ENCODE measurements around the gene NTSR1.

The NTSR1 gene

GRCh38 chr20:62786157-62786556, 77.5 kb downstream of the NTSR1 start:
- Histone ChIP-seq H3K9me3 (ENCODE audit: insufficient read depth, low read length) (no peaks in the 10 kb centered on the region), H2AFZ (ENCODE audit: low read depth, low read length) (no peak overlapping the region), H3K4me3 (ENCODE audit: low read length) (no peak overlapping the region), H3K4me2 (ENCODE audit: low read length) (no peak overlapping the region), H4K20me1 (ENCODE audit: insufficient read depth, low read length) (no peaks in the 10 kb centered on the region), H3K36me3 (replicated peaks; ENCODE audit: low read depth, low read length) (no peaks in the 10 kb centered on the region), H3K79me2 (ENCODE audit: low read length) (no peaks in the 10 kb centered on the region), H3K4me1 (ENCODE audit: low read length) (peaks cover 6% of the 10 kb centered on the region; the same call in 1 of the 2 replicates), H3K27ac (ENCODE audit: low read length) (no peak overlapping the region), H3K9ac (ENCODE audit: low read length) (no peak overlapping the region), H3K27me3 (ENCODE audit: low read depth, low read length) (peaks cover 36% of the 10 kb centered on the region)
- TF ChIP-seq EZH2phosphoT487 (IDR thresholded peaks at IDR 0.05; ENCODE audit: low read depth), result no peak
- TF ChIP-seq, protein P1, sequence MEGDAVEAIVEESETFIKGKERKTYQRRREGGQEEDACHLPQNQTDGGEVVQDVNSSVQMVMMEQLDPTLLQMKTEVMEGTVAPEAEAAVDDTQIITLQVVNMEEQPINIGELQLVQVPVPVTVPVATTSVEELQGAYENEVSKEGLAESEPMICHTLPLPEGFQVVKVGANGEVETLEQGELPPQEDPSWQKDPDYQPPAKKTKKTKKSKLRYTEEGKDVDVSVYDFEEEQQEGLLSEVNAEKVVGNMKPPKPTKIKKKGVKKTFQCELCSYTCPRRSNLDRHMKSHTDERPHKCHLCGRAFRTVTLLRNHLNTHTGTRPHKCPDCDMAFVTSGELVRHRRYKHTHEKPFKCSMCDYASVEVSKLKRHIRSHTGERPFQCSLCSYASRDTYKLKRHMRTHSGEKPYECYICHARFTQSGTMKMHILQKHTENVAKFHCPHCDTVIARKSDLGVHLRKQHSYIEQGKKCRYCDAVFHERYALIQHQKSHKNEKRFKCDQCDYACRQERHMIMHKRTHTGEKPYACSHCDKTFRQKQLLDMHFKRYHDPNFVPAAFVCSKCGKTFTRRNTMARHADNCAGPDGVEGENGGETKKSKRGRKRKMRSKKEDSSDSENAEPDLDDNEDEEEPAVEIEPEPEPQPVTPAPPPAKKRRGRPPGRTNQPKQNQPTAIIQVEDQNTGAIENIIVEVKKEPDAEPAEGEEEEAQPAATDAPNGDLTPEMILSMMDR (IDR thresholded peaks at IDR 0.05; ENCODE audit: low read depth, low read length), result no peak

GRCh38 chr20:62787321-62787720, 78.7 kb downstream of the NTSR1 start:
- Histone ChIP-seq H2AFZ (ENCODE audit: low read depth, low read length) (no peak overlapping the region), H3K79me2 (ENCODE audit: low read length) (no peaks in the 10 kb centered on the region), H3K27ac (ENCODE audit: low read length) (no peak overlapping the region), H3K9ac (ENCODE audit: low read length) (no peak overlapping the region), H3K27me3 (ENCODE audit: low read depth, low read length) (peaks cover 43% of the 10 kb centered on the region), H4K20me1 (ENCODE audit: insufficient read depth, low read length) (no peaks in the 10 kb centered on the region), H3K4me3 (ENCODE audit: low read length) (no peak overlapping the region), H3K4me1 (ENCODE audit: low read length) (peaks cover 9% of the 10 kb centered on the region; the same call in 1 of the 2 replicates), H3K36me3 (replicated peaks; ENCODE audit: low read depth, low read length) (no peaks in the 10 kb centered on the region), H3K9me3 (ENCODE audit: insufficient read depth, low read length) (no peaks in the 10 kb centered on the region), H3K4me2 (ENCODE audit: low read length) (no peak overlapping the region)
- TF ChIP-seq, protein P1 (IDR thresholded peaks at IDR 0.05; ENCODE audit: low read depth, low read length), result no peak
- TF ChIP-seq EZH2phosphoT487 (IDR thresholded peaks at IDR 0.05; ENCODE audit: low read depth), result no peak

GRCh38 chr20:62787866-62788265, 79.2 kb downstream of the NTSR1 start:
- Histone ChIP-seq H4K20me1 (ENCODE audit: insufficient read depth, low read length) (no peaks in the 10 kb centered on the region), H3K4me3 (ENCODE audit: low read length) (no peak overlapping the region), H3K4me1 (ENCODE audit: low read length) (peaks cover 10% of the 10 kb centered on the region; the same call in 1 of the 2 replicates), H3K4me2 (ENCODE audit: low read length) (no peak overlapping the region), H3K9me3 (ENCODE audit: insufficient read depth, low read length) (no peaks in the 10 kb centered on the region), H3K36me3 (replicated peaks; ENCODE audit: low read depth, low read length) (no peaks in the 10 kb centered on the region), H3K9ac (ENCODE audit: low read length) (no peak overlapping the region), H2AFZ (ENCODE audit: low read depth, low read length) (no peak overlapping the region), H3K27ac (ENCODE audit: low read length) (no peak overlapping the region), H3K79me2 (ENCODE audit: low read length) (no peaks in the 10 kb centered on the region), H3K27me3 (ENCODE audit: low read depth, low read length) (peaks cover 48% of the 10 kb centered on the region)
- TF ChIP-seq, protein P1 (IDR thresholded peaks at IDR 0.05; ENCODE audit: low read depth, low read length), result no peak

- Histone ChIP-seq H3K79me2 (ENCODE audit: low read length) (no peaks in the 10 kb centered on the region), H3K9me3 (ENCODE audit: insufficient read depth, low read length) (no peaks in the 10 kb centered on the region), H3K4me2 (ENCODE audit: low read length) (no peak overlapping the region), H4K20me1 (ENCODE audit: insufficient read depth, low read length) (no peaks in the 10 kb centered on the region), H3K36me3 (replicated peaks; ENCODE audit: low read depth, low read length) (no peaks in the 10 kb centered on the region), H3K4me1 (ENCODE audit: low read length) (peaks cover 17% of the 10 kb centered on the region), H3K27ac (ENCODE audit: low read length) (no peak overlapping the region), H3K27me3 (ENCODE audit: low read depth, low read length) (peaks cover 49% of the 10 kb centered on the region), H2AFZ (ENCODE audit: low read depth, low read length) (no peak overlapping the region), H3K9ac (ENCODE audit: low read length) (no peak overlapping the region), H3K4me3 (ENCODE audit: low read length) (no peak overlapping the region)
- TF ChIP-seq EZH2phosphoT487 (IDR thresholded peaks at IDR 0.05; ENCODE audit: low read depth), result no peak
- TF ChIP-seq, protein P1 (IDR thresholded peaks at IDR 0.05; ENCODE audit: low read depth, low read length), result no peak
Observed at GRCh38 chr20:62788607-62789006, 80.0 kb downstream of the NTSR1 start.

Measured in OCI-LY3 (cell line).